Measurements from ENCODE around the gene OR10K1. TPM values are rescaled to one million over a fixed set of nuclear protein-coding genes. Genes with fewer than 3 reads are reported as not detected.

Gene OR10K1
- total RNA-seq, 2 experiments from 2014 or later, result not detected

DNA sequence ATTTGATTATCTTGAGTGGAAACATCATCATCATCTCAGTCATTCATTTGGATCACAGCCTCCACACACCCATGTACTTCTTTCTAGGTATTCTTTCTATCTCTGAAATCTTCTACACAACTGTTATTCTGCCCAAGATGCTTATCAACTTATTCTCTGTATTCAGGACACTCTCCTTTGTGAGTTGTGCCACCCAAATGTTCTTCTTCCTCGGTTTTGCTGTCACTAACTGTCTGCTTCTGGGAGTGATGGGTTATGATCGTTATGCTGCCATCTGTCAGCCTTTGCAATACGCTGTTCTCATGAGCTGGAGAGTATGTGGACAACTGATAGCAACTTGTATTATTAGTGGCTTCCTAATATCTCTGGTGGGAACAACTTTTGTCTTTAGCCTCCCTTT lies 29.7 kb downstream of the OR10K1 start:
- CTCF ChIA-PET, result no interaction called here
- Mint-ChIP-seq H3K4me1 (no peaks in the 10 kb centered on the region), H3K36me3 (no peaks in the 10 kb centered on the region), H3K9me3 (ENCODE audit: low read depth) (no peaks in the 10 kb centered on the region), H3K4me3 (no peak overlapping the region), H3K27ac (no peak overlapping the region), H3K27me3 (peaks cover 26% of the 10 kb centered on the region)
- no peak for DNase-seq
- no peak for ATAC-seq

DNA sequence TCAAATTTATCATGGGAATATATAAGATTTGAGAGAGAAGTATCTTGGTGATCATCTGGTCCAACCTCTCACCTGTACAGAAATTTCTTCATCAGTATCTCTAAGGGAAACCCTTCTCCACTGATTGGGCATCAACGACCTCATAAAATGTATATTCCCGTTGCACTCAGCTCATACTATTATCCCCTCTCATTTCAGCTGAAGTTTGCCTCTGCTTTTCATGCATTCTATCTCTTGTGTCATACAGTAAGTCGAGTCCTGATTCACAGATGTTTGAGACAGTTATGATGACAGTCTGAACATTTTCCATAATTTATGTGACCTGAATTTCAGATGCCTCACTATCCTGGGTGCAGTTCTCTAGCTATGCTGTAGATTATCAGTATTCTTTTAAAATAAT lies 31.4 kb downstream of the OR10K1 start:
- H3K27ac Mint-ChIP-seq, result no peak overlapping the region
- H3K4me3 Mint-ChIP-seq, result no peak overlapping the region
- H3K9me3 Mint-ChIP-seq (ENCODE audit: low read depth), result no peaks in the 10 kb centered on the region
- no peaks in the 10 kb centered on the region for H3K4me1 Mint-ChIP-seq
- ATAC-seq, result no peak
- peaks cover 20% of the 10 kb centered on the region for H3K27me3 Mint-ChIP-seq
- H3K36me3 Mint-ChIP-seq, result no peaks in the 10 kb centered on the region
- no peak for DNase-seq
- CTCF ChIA-PET, result no interaction called here

DNA sequence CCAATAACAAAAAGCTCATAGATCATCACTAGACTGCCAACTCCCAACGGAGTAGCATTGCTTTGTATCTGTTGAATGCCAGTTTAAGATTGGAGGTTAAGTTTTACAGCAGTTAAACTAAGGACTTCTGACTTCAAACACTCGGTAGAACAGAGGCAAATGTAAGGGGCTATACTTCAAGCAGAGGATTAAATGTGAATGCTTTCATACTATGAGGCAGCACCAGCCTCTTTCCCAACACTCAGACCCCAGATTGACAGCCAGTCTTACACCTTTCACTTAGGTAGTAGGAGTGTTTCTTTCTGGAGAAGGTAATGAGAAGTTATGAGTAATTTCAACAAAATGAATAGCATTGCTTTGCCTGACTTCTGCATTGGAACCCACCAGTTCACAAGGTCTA lies 33.2 kb downstream of the OR10K1 start:
- DNase-seq, result no peak
- no peak for ATAC-seq
- Mint-ChIP-seq H3K9me3 (ENCODE audit: low read depth) (no peaks in the 10 kb centered on the region), H3K27me3 (peaks cover 16% of the 10 kb centered on the region), H3K27ac (no peak overlapping the region), H3K36me3 (no peaks in the 10 kb centered on the region), H3K4me3 (no peak overlapping the region), H3K4me1 (no peaks in the 10 kb centered on the region)
- CTCF ChIA-PET, result no interaction called here

DNA sequence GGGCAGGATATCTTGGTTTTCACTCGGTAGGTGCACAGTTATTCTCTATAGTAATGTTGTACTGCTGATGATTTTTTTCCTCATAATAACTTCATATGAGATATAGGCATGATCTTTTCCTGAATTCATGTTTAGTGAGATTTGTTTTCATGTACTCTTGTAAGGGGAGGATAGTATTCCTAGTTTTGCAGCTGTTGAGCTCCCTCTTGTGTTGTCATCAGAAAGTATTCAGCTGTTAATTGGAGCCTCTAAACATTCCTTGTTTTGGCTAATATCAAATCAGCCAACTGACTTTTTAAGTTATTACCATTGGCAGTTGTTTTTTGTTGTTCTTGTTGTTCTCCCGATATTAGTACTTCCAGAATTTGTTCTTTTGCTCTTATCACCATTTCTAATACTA lies 34.7 kb downstream of the OR10K1 start:
- CTCF ChIA-PET, result interaction anchor here (1.3 to 1.4 kb wide), 2 partner anchors 248 to 293 kb away, joined by 8 to 9 read pairs; no protein-coding TSS in a partner anchor
- ATAC-seq, result no peak
- Mint-ChIP-seq H3K36me3 (no peaks in the 10 kb centered on the region), H3K27ac (no peak overlapping the region), H3K27me3 (peaks cover 20% of the 10 kb centered on the region), H3K4me1 (no peaks in the 10 kb centered on the region), H3K4me3 (no peak overlapping the region), H3K9me3 (ENCODE audit: low read depth) (no peaks in the 10 kb centered on the region)
- DNase-seq, result no peak

DNA sequence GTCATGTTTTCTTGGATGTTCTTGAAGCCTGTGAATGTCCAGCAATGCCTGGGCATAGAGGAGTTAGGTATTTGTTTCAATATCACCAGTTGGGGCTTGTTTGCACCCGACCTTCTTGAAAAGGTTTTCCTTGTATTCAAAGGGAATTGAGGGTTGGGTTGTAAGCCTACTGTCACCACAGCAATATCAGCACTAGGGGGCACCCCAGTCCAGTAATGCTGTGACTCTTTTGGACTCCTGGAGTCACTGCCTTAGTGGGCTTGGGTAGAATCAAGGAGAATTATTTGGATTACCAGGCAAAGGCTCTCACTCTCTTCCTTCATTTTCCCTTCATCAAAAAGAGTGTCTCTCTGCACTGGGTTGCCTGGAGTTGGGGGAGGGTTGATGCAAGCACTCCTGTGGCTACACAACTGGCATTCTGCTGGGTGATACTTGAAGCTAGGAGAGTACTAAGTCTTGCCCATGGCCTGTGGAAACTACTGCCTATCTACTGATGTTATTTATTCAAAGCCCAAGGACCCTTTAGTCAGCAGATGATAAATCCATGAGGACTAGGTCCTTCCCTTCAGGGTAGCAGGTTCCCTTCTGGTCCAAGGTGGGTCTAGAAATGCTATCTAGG lies 44.8 kb downstream of the OR10K1 start:
- CTCF ChIA-PET, result interaction anchor here (0.7 to 2.1 kb wide), 4 partner anchors 492 to 583 kb away, joined by 3 to 14 read pairs (median 4); no protein-coding TSS in a partner anchor
- no peak overlapping the region for H3K4me3 Mint-ChIP-seq
- no peaks in the 10 kb centered on the region for H3K4me1 Mint-ChIP-seq
- ATAC-seq (peak; percentile 71), DNase-seq (peak; percentile 59)
- peaks cover 38% of the 10 kb centered on the region for H3K27me3 Mint-ChIP-seq
- H3K27ac Mint-ChIP-seq, result no peak overlapping the region
- H3K36me3 Mint-ChIP-seq, result no peaks in the 10 kb centered on the region
- no peaks in the 10 kb centered on the region for H3K9me3 Mint-ChIP-seq (ENCODE audit: low read depth)

DNA sequence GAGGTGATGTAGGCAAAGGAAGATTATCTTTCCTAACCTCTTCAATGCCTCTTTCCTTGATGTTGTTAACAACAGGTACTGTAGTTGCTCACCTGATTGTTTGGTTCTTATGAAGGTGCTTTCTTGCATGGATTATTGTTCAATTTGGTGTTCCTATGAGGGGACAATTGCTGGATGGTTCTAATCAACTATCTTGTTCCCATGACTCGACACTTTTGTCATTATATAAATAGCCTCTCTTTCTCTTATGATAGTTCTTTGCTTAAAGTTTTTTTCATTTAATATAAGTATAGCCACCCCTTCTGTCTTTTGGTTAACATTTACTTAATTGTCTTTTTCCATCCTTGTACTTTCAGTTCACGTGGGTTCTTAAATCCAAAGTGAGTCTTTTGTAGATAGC lies 45.9 kb downstream of the OR10K1 start:
- DNase-seq, result no peak
- ATAC-seq, result no peak
- H3K27me3 Mint-ChIP-seq, result peaks cover 37% of the 10 kb centered on the region
- CTCF ChIA-PET, result interaction anchor here (2.1 kb wide), 1 partner anchor 491 kb away, joined by 14 read pairs; no protein-coding TSS in a partner anchor
- no peaks in the 10 kb centered on the region for H3K36me3 Mint-ChIP-seq
- no peak overlapping the region for H3K4me3 Mint-ChIP-seq
- H3K4me1 Mint-ChIP-seq, result no peaks in the 10 kb centered on the region
- H3K9me3 Mint-ChIP-seq (ENCODE audit: low read depth), result no peaks in the 10 kb centered on the region
- H3K27ac Mint-ChIP-seq, result no peak overlapping the region

DNA sequence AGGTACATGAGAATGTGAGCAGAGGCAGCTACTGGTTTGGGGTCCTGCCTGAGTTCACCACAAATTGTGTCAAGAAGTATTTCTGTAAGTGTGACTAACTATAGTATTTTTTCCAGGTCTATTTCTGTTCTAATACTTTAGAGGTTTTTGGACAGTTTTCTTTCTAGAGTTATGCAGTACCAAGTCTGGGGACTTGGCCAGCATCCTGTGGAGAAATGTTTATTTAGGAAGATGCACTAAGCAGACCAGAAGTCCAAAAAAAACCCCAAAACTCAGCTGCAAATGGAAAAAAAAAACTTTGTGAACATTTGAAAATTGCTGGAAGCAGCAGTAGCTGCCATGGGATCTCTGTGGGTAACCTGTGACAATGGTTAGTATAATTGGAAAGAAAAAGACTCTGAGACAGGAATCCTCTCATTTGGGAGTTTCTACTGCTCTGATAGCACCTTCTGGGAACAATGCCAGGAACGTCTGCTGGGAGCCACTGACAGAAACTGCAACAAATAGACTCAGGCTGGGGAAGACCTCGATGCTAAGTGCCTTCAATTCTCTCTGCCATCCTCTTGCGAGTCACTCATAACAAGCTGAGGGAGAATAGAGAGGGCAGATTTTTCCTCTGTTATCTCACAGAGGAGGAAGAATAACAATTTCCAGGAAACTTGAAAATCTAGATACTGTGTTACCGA lies 48.0 kb downstream of the OR10K1 start:
- no peaks in the 10 kb centered on the region for H3K36me3 Mint-ChIP-seq
- DNase-seq (no peak), ATAC-seq (no peak)
- no peaks in the 10 kb centered on the region for H3K9me3 Mint-ChIP-seq (ENCODE audit: low read depth)
- no peaks in the 10 kb centered on the region for H3K4me1 Mint-ChIP-seq
- no peak overlapping the region for H3K27ac Mint-ChIP-seq
- CTCF ChIA-PET, result interaction anchor here (1.0 kb wide), 1 partner anchor 101 kb away, joined by 3 read pairs; no protein-coding TSS in a partner anchor
- no peak overlapping the region for H3K4me3 Mint-ChIP-seq
- H3K27me3 Mint-ChIP-seq, result peaks cover 34% of the 10 kb centered on the region

DNA sequence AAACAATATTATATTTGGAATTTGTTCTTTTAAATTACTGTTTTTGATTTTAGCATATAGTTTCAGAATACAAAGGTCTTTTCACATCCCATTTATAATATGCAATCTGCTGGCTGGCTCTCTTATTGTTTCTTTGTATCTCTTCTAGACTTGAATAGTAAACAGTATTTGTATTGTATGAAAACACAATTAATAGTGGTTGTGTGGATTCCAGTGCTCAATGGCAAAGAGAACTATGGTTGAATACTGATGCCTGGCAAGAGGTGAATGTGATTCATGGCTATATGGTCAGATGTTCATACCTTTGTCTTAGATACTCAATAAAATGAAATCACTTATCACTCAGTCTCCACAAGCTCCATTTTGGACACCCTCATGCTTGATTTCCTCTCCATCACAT lies 55.3 kb downstream of the OR10K1 start:
- H3K4me1 Mint-ChIP-seq, result no peaks in the 10 kb centered on the region
- no peaks in the 10 kb centered on the region for H3K36me3 Mint-ChIP-seq
- DNase-seq, result no peak
- CTCF ChIA-PET, result no interaction called here
- H3K4me3 Mint-ChIP-seq, result no peak overlapping the region
- no peak overlapping the region for H3K27ac Mint-ChIP-seq
- peaks cover 26% of the 10 kb centered on the region for H3K27me3 Mint-ChIP-seq
- no peaks in the 10 kb centered on the region for H3K9me3 Mint-ChIP-seq (ENCODE audit: low read depth)
- no peak for ATAC-seq

Other genes with a start within 250 kb of the OR10K1 start
- not detected for gene CD1A, start 207.4 kb upstream of the OR10K1 start, total RNA-seq
- not detected for gene CD1C, start 171.9 kb upstream of the OR10K1 start, total RNA-seq
- not detected for gene CD1B, start 130.3 kb upstream of the OR10K1 start, total RNA-seq
- not detected for gene CD1E, start 107.9 kb upstream of the OR10K1 start, total RNA-seq
- not detected for gene OR10T2, start 62.4 kb upstream of the OR10K1 start, total RNA-seq
- not detected for gene OR10K2, start 35.6 kb upstream of the OR10K1 start, total RNA-seq
- not detected for gene OR10R2, start 10.4 kb downstream of the OR10K1 start, total RNA-seq
- not detected for gene OR6Y1, start 92.6 kb downstream of the OR10K1 start, total RNA-seq
- gene OR6P1, start 108.7 kb downstream of the OR10K1 start, total RNA-seq, result not detected
- gene OR10X1, start 118.1 kb downstream of the OR10K1 start, total RNA-seq, result not detected
- not detected for gene OR10Z1, start 143.4 kb downstream of the OR10K1 start, total RNA-seq
- not detected for gene SPTA1, start 224.9 kb downstream of the OR10K1 start, total RNA-seq
- not detected for gene OR6K2, start 238.8 kb downstream of the OR10K1 start, total RNA-seq

Data from activated CD8-positive, alpha-beta memory T cell treated with anti-CD3 and anti-CD28 coated beads, Interleukin-2, amount 10 ng/mL, durations not matched to agents 7 days and 5 days (primary cell).